Psoas muscle (tissue), 8 donors: ENCODE measurements around the gene CLCA1. TPM values are rescaled to one million over a fixed set of nuclear protein-coding genes. Genes with fewer than 3 reads are reported as not detected.

Experiments used
- ATAC-seq, 4 donors: fragments of 200-7000 bp; cut with Tn5 transposase; one replicate each; pipeline ENCODE4 v1.9.1; 2020; ENCODE audit warnings: moderate library complexity in 3 of 4, mild to moderate bottlenecking in 2 of 4
- DNase-seq, 2 donors: peaks; one replicate each; pipeline ENCODE4 v3.0.0-alpha.2; 2020
- H3K27ac ChIP-seq: fragments of 200-600 bp; one replicate; pipeline ENCODE4 v1.8.0; 2022
- H3K27me3 ChIP-seq, 3 donors: fragments of 200-600 bp in 1 of 3; one replicate each; pipeline versions ENCODE4 v1.6.1 to v1.8.0; 2013 to 2022; ENCODE audit warnings: low read length in 2 of 3, mild to moderate bottlenecking in 2 of 3, moderate library complexity in 1 of 3; ENCODE audit not compliant: insufficient read depth in 3 of 3
- H3K36me3 ChIP-seq, 2 donors: fragments of 200-600 bp in 1 of 2; one replicate each; pipeline versions ENCODE4 v1.6.1 to v1.8.0; 2013 to 2022; ENCODE audit warnings: low read depth in 1 of 2, mild to moderate bottlenecking in 1 of 2, moderate library complexity in 1 of 2; ENCODE audit not compliant: insufficient read depth in 1 of 2
- H3K4me1 ChIP-seq: fragments of 200-600 bp; one replicate; pipeline ENCODE4 v1.8.0; 2022
- H3K4me3 ChIP-seq: fragments of 200-600 bp; one replicate; pipeline ENCODE4 v1.8.0; 2022; ENCODE audit warnings: mild to moderate bottlenecking
- H3K9me3 ChIP-seq: fragments of 200-600 bp; one replicate; pipeline ENCODE4 v1.8.0; 2022
- CTCF ChIP-seq: fragments of 200-600 bp; IDR thresholded peaks from one replicate; pipeline ENCODE4 v1.8.0; 2022; ENCODE audit warnings: antibody characterized with exemption
- WGBS, 3 donors: extraction: QIAGEN DNeasy Blood & Tissue Kit; methylation state at CpG; one replicate each; pipeline versions ENCODE4 v1.1.6 to v1.1.7; 2013; 5-methylcytosine and 5-hydroxymethylcytosine counted together
- intact Hi-C, 2 donors: fragments of 100-400 bp; cut with DNase I; formaldehyde crosslinking; loops; one replicate each; pipeline versions ENCODE4 v1.11.0 to v1.14.2; 2022
- polyA plus RNA-seq, 3 donors: library from polyadenylated mRNA; stranded (reverse); fragments of 200-250 nt; gene quantifications; one replicate each; pipeline ENCODE4 v1.2.3, GENCODE V29; 2013
- total RNA-seq, 4 donors: library from RNA; stranded (reverse); fragmentation: NEBNext Ultra II Directional in 2 of 4; extraction: Animal tissue kit (Norgen Biotek cat#: 25700) in 2 of 4; gene quantifications; one replicate each; pipeline versions ENCODE4 v1.2.1 to v1.2.4, GENCODE V29; 2021 to 2023
- donor health status: healthy with polysubstance abuse.
- donor health status: DM: no; HTN: no; CAD: no; lungs with moderate emphysema.
- donor health status: Bipolar disorder and iron deficiency.
- donor health status: healthy.
- donor health status: DM: yes; HTN: yes; CAD: no.
- donor health status: DM: no; HTN: no; CAD: no.
- donor health status: DM: no; HTN: no; CAD: no.
- donor health status: DM: yes; HTN: yes; CAD: no.

Gene CLCA1
- total and polyA plus RNA-seq, 7 donors: 0.03 to 0.09 (median 0.07) TPM; not detected in 4

- no peak for ATAC-seq
Observed at GRCh38 chr1:86502721-86503405, 34.1 kb downstream of the CLCA1 start.

GRCh38 chr1:86503406-86504136, 34.8 kb downstream of the CLCA1 start:
- Histone ChIP-seq H3K4me3 (peak overlapping the region; percentile 46), H3K9me3 (no peaks in the 10 kb centered on the region), H3K36me3 (no peaks in the 10 kb centered on the region), H3K27me3 (no peaks in the 10 kb centered on the region), H3K27ac (no peak overlapping the region), H3K4me1 (peaks cover 5% of the 10 kb centered on the region)
- TF ChIP-seq CTCF: no peak
- ATAC-seq (peak in 2 of 4 donors; percentile 23 to 33), DNase-seq (peak in 1 of 2 donors; percentile 19)
- 42 to 46% (median 42%) methylated on average over 18 of the region's 18 CpGs for WGBS, 3 donors
- intact Hi-C loops: loop anchor here in 1 of 2 donors (5.0 kb wide), 1 partner anchor 121 kb away; no protein-coding TSS in a partner anchor

More at GRCh38 chr1:86502721-86503405, 34.1 kb downstream of the CLCA1 start:
- Histone ChIP-seq H3K27ac (no peak overlapping the region), H3K4me1 (peaks cover 5% of the 10 kb centered on the region), H3K4me3 (peak overlapping the region; percentile 46), H3K27me3 (no peaks in the 10 kb centered on the region), H3K36me3 (no peaks in the 10 kb centered on the region), H3K9me3 (no peaks in the 10 kb centered on the region)
- intact Hi-C loops: loop anchor here in 1 of 2 donors (5.0 kb wide), 1 partner anchor 121 kb away; no protein-coding TSS in a partner anchor
- TF ChIP-seq CTCF: no peak
- no peak for DNase-seq
- 49 to 57% (median 57%) methylated on average over 18 of the region's 18 CpGs for WGBS, 3 donors

GRCh38 chr1:86504137-86504479, 35.4 kb downstream of the CLCA1 start:
- Histone ChIP-seq H3K27me3 (no peaks in the 10 kb centered on the region), H3K4me1 (peaks cover 5% of the 10 kb centered on the region), H3K4me3 (peak overlapping the region; percentile 46), H3K36me3 (no peaks in the 10 kb centered on the region), H3K9me3 (no peaks in the 10 kb centered on the region), H3K27ac (no peak overlapping the region)
- ATAC-seq: peak in 2 of 4 donors; percentile 35 to 39
- DNase-seq: no peak
- WGBS, 3 donors: 63 to 71% (median 69%) methylated on average over 9 of the region's 9 CpGs
- no peak for TF ChIP-seq CTCF
- intact Hi-C loops: loop anchor here in 1 of 2 donors (5.0 kb wide), 1 partner anchor 122 kb away; no protein-coding TSS in a partner anchor

- intact Hi-C loops: loop anchor here in 1 of 2 donors (5.0 kb wide), 1 partner anchor 123 kb away; no protein-coding TSS in a partner anchor
- ATAC-seq: no peak
Observed at GRCh38 chr1:86504895-86505563, 36.3 kb downstream of the CLCA1 start.

More at GRCh38 chr1:86504895-86505563, 36.3 kb downstream of the CLCA1 start:
- no peak for DNase-seq
- 79 to 87% (median 81%) methylated on average over 9 of the region's 9 CpGs for WGBS, 3 donors
- TF ChIP-seq CTCF: no peak
- H3K27ac ChIP-seq: no peak overlapping the region
- no peaks in the 10 kb centered on the region for H3K27me3 ChIP-seq
- H3K4me1 ChIP-seq: peaks cover 5% of the 10 kb centered on the region
- H3K36me3 ChIP-seq: no peaks in the 10 kb centered on the region
- H3K4me3 ChIP-seq: no peak overlapping the region
- H3K9me3 ChIP-seq: no peaks in the 10 kb centered on the region
